HG02678 (cell line): ENCODE results near the gene EFCAB5.
"Not testable (repeated sequence)": the region's sequence is repeated elsewhere in the genome, so short reads cannot be mapped to it uniquely, and the experiment has no call there.

Experiments
- ATAC-seq: cut with Tn5 transposase; IDR thresholded peaks from one replicate; pipeline ENCODE4 v1.9.1; 2021; ENCODE audit warnings: mild to moderate bottlenecking, moderate library complexity; ENCODE audit not compliant: unreplicated experiment

The EFCAB5 gene

GRCh38 chr17:29933379-29933778 lies 8.1 kb upstream of the EFCAB5 start:
- ATAC-seq, result no peak

GRCh38 chr17:29935909-29936308 lies 5.5 kb upstream of the EFCAB5 start:
- ATAC-seq, result not testable (repeated sequence)

- ATAC-seq, result no peak
Observed at GRCh38 chr17:29936724-29937123, 4.7 kb upstream of the EFCAB5 start.

- no peak for ATAC-seq
Observed at GRCh38 chr17:29945281-29945680, 3.8 kb downstream of the EFCAB5 start.

GRCh38 chr17:29948448-29949215 lies 7.2 kb downstream of the EFCAB5 start:
- no peak for ATAC-seq

- no peak for ATAC-seq
Observed at GRCh38 chr17:29949696-29950095, 8.3 kb downstream of the EFCAB5 start.

- ATAC-seq, result no peak
Observed at GRCh38 chr17:29954405-29954804, 13.0 kb downstream of the EFCAB5 start.

GRCh38 chr17:29956225-29956624 lies 14.8 kb downstream of the EFCAB5 start:
- no peak for ATAC-seq

- ATAC-seq, result not testable (repeated sequence)
Observed at GRCh38 chr17:29957488-29957887, 16.1 kb downstream of the EFCAB5 start.

- ATAC-seq, result no peak
Observed at GRCh38 chr17:29958947-29959657, 17.7 kb downstream of the EFCAB5 start.

GRCh38 chr17:29959658-29960337 lies 18.4 kb downstream of the EFCAB5 start:
- no peak for ATAC-seq

GRCh38 chr17:29962656-29963055 lies 21.2 kb downstream of the EFCAB5 start:
- ATAC-seq, result no peak

GRCh38 chr17:29968271-29968670 lies 26.8 kb downstream of the EFCAB5 start:
- ATAC-seq, result no peak

GRCh38 chr17:29972277-29972676 lies 30.8 kb downstream of the EFCAB5 start:
- ATAC-seq, result no peak

GRCh38 chr17:29973005-29973404 lies 31.6 kb downstream of the EFCAB5 start:
- no peak for ATAC-seq

GRCh38 chr17:29977836-29978235 lies 36.4 kb downstream of the EFCAB5 start:
- no peak for ATAC-seq

- no peak for ATAC-seq
Observed at GRCh38 chr17:29980261-29980660, 38.8 kb downstream of the EFCAB5 start.

- ATAC-seq, result no peak
Observed at GRCh38 chr17:29982991-29983653, 41.7 kb downstream of the EFCAB5 start.

GRCh38 chr17:29996458-29996857 lies 55.0 kb downstream of the EFCAB5 start:
- ATAC-seq, result no peak

GRCh38 chr17:30000001-30000754 lies 58.7 kb downstream of the EFCAB5 start:
- no peak for ATAC-seq
